HG03097 (cell line): ENCODE data around the gene SENP7.
"Not testable (repeated sequence)": the region's sequence is repeated elsewhere in the genome, so short reads cannot be mapped to it uniquely, and the experiment has no call there.

Experiments used
- ATAC-seq: cut with Tn5 transposase; IDR thresholded peaks from one replicate; pipeline ENCODE4 v1.9.1; 2021; ENCODE audit not compliant: unreplicated experiment, low FRiP score

Gene SENP7

GRCh38 chr3:101351829-101352228 lies 161.2 kb downstream of the SENP7 start:
- ATAC-seq: no peak

DNA sequence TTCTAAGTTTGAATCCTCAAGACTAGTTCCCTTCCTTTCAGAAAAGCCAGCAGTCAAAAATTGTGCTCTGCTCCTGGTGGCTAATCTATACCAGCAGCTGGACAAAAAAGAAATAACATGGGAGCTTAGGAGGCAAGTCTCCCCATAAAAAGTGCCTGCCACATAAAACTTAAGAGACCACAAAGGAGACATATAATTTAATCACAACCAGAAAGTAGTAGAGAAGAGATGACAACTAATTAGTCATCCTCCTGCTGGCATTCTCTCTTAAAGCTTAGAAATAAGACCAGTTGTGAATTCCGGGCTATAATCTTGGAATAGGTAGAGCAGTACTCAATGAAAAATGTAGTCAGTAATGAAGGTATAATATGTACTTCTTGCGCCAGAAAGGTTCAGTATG lies 172.4 kb downstream of the SENP7 start:
- ATAC-seq: no peak

GRCh38 chr3:101333883-101334282 lies 179.1 kb downstream of the SENP7 start:
- ATAC-seq: no peak

DNA sequence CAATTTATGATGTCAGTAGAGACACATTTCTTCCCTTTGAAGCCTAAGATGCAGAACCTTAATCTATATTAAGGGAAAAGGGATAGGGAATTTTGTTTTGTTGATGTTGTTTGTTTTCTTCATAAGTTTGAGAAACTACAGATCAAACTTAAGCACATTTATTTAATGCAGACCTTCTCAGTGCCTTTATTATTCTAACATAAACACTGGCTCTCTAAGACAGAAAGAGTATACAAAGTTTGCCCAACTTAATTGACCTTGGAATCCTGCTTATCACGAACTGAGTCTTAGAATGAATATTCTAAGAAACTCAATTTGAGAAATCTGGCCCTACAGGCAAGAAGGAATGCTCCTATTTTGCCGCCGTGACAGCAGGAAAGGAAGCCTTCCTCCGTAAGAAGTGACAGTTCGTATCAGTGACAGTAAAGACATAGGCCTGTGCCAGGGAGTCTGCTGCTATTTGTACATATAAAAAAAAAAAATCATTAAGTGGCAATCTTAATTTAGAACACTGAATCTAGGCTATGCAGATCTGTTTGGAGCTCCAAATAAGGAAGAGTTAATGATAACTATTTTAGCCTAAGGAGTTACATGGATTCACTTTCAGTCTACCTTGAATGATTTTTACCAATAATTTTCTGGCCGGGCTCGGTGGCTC lies 183.9 kb downstream of the SENP7 start:
- ATAC-seq: no peak

GRCh38 chr3:101325393-101326134 lies 187.4 kb downstream of the SENP7 start:
- ATAC-seq: no peak

DNA sequence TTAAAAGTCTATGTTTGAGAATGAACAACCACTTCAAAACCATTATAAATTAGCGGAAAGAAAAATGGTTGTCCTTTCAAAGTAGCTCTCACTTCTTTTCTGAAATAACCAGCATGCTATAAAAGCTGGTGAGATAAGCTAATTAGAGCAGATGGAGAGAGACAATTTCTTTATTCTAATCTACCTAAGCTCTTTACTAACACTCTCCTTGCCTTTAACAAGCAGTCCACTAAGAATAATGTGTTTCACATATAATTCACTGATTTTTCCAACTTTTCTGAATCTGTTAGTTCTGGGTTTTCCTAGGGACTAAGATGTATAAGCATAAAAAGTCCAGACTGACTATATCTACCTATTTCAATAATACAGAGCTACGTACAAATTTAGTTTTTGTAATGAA lies 192.5 kb downstream of the SENP7 start, which contains the start of gene IMPG2:
IMPG2 (minus strand) TSS at position 101 of the 400 bp plus-strand sequence. CDS start 203 bp downstream, outside the sequence.
- no peak for ATAC-seq

- no peak for ATAC-seq
These were observed 193.5 kb downstream of the SENP7 start for GRCh38 chr3:101319531-101319930.

GRCh38 chr3:101312545-101312944 lies 200.5 kb downstream of the SENP7 start:
- ATAC-seq: no peak

DNA sequence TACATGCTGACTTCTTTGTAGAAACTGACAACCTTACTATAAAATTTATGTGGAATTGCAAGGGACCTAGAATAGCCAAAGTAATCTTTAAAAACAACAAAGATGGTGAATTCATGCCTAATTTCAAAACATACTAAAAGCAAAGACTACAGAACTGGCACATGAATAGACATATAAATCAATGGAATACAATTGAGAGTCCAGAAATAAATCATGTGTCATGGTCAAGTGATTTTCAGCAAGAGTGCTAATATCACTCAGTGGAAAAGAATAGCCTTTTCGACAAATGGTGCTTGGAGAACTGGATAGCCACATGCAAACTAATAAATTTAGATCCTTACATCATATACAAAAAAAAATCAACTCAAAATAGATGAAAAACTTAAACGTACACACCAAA lies 201.3 kb downstream of the SENP7 start:
- no peak for ATAC-seq

DNA sequence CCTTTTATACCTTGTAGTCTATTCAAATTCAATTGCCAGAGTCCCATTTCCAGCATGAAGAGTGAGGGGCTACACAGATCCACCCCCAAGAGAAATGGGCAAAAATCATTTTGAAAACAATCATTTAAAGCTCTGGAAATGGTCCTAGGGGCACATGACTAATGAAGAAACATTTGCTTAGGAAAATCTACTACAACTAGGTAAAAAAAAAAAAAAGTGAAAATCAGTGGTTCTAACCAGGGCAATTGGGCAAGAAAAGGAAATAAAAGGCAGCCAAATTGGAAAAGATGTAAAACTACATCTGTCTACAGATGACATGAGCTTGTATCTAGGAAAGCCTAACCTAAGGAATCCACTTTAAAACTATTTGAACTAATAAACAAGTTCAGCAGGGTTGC lies 202.0 kb downstream of the SENP7 start:
- ATAC-seq: no peak

GRCh38 chr3:101308147-101308772 lies 204.8 kb downstream of the SENP7 start:
- ATAC-seq: not testable (repeated sequence)

- ATAC-seq: no peak
These were observed 209.2 kb downstream of the SENP7 start for GRCh38 chr3:101303836-101304235.

- no peak for ATAC-seq
These were observed 209.8 kb downstream of the SENP7 start for GRCh38 chr3:101303089-101303731.

DNA sequence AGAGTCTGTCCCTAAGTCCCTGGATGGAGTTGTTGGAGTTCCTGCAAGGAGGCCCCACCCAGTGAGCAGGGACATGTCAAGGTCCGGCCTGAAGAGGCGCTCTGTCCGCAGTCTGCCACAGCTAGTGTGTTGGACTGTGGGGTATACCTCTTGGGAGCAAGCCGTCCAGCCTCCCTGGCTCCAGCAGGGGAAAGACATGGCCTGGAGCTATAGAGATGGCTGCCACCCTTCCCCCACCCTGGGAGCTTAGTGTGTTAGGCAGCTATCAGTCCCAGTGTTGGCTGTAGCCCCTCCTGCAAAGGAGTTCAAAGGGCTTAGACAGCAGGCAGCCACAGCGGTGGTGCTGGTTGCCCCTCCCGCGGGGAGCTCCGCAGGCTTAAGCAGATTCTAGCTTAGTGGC lies 212.9 kb downstream of the SENP7 start:
- no peak for ATAC-seq

DNA sequence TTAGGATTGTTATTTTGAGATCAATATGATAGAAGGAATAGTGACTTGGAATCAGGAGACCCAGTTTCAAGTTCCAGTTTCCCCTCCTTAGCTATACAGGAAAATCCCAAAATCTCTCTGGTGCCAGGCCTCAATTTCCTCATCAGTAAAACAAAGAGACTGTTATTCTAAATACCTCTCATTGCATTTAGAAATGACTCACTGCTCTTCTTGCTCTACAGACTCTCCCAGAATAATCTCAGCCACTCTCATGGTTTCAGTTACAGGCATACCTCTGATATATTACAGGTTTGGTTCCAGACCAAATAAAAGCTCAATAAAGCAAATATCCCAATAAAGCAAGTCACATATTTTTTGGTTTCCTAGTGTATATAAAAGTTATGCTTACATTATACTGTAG lies 221.0 kb downstream of the SENP7 start:
- no peak for ATAC-seq

DNA sequence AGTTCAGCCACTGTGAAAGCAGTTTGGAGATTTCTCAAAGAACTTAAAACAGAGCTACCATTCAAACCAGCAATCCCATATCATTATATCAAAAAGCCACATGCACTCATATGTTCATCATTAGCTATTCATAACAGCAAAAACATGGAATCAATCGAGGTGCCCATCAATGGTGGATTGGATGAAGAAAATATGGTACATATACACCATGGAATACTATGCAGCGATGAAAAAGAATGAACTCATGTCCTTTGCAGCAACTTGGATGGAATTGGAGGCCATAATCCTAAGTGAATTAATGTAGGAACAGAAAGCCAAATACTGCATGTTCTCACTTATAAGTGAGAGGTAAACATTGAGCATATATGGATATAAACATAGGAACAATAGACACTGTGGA lies 224.7 kb downstream of the SENP7 start:
- no peak for ATAC-seq

DNA sequence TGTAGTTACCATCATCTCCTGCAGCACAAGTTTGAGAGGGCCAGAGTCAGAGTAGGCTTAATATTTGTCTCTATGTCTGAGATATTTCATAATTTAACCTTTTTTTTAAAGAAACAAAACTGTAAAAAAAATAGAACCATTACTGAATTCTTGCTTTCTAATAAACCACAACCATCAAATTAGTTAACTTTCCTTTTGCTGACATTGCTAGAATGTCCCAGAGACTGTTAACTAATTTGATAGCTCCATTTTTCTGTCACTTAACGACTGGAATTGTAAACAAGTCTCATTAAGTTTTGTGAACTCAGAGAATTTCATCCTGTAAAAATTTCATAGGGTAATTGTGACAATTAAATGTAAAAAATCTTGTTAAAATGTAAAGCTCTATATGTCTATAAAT lies 228.3 kb downstream of the SENP7 start:
- no peak for ATAC-seq

GRCh38 chr3:101281521-101282030 lies 231.4 kb downstream of the SENP7 start:
- no peak for ATAC-seq

- no peak for ATAC-seq
These were observed 233.1 kb downstream of the SENP7 start for GRCh38 chr3:101279765-101280385.

DNA sequence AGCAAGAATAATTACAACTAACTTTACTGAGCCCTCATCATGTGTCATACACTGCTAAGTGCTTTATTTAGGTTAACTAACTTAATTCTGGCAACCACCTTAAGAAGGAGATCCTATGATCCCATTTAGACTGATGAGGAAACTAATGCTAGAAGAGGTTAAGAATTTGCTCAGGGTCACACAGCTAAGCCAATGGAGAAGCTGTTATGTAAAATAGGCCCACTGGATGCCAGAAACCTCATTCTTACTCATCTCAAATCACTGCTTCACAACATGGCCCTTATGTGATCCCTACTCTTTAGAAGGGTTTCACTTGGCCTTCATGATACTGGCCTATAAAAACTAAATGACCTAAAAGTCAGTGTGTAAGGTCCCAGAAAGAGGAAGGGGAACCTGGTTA lies 233.8 kb downstream of the SENP7 start:
- no peak for ATAC-seq

DNA sequence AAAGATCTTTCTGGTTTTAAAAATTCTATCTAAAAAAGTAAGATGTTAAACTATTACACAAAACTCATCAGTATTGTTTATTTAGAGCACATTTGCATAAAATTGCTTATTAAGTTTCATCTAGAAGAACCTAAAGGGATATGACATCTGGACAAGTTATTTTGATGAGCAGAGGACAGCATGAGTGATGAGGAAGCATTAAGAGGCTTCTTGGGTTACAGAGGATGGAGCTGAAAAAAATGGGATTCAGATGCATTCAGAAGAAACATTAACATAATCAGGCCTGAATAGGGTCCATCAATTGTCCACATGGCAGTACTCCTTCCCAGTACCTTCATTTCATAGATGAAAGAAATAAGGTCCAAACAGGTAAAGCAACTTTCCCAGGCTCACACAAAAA lies 234.3 kb downstream of the SENP7 start:
- ATAC-seq: no peak
